CD14-positive monocyte (primary cell): ENCODE results near the gene SHLD1. TPM values are rescaled to one million over a fixed set of nuclear protein-coding genes. Genes with fewer than 3 reads are reported as not detected.

Experiments
- DNase-seq, 3 donors: peaks; one replicate each; pipeline ENCODE4 v3.0.0-alpha.2; 2011 to 2022
- H2AFZ ChIP-seq: 2 replicates; pipeline ENCODE4 v1.6.0; 2012; ENCODE audit warnings: mild to moderate bottlenecking, low read depth, low read length, inconsistent platforms; ENCODE audit not compliant: insufficient read depth, poor library complexity, severe bottlenecking
- H3K27ac ChIP-seq, 2 donors: 1 replicate in 1 of 2; 2 replicates in 1 of 2; pipeline ENCODE4 v1.5.1; 2012 to 2013; ENCODE audit warnings: low read length in 2 of 2, control low read depth in 1 of 2, inconsistent platforms in 1 of 2, low read depth in 1 of 2, mild to moderate bottlenecking in 1 of 2
- H3K27me3 ChIP-seq, 2 donors: one replicate each; pipeline versions ENCODE4 v1.6.0 to v1.6.1; 2011 to 2013; ENCODE audit warnings: low read length in 2 of 2; ENCODE audit not compliant: control insufficient read depth in 2 of 2, insufficient read depth in 2 of 2
- H3K36me3 ChIP-seq, 2 donors: replicated peaks in 1 of 2; 1 replicate in 1 of 2; 2 replicates in 1 of 2; pipeline versions ENCODE4 v1.5.1 to v1.6.1; 2012 to 2013; ENCODE audit warnings: low read length in 2 of 2, control low read depth in 1 of 2, inconsistent platforms in 1 of 2, mild to moderate bottlenecking in 1 of 2; ENCODE audit not compliant: insufficient read depth in 2 of 2, control insufficient read depth in 1 of 2
- H3K4me1 ChIP-seq, 2 donors: 1 replicate in 1 of 2; 2 replicates in 1 of 2; pipeline versions ENCODE4 v1.5.1 to v1.6.1; 2012 to 2013; ENCODE audit warnings: low read length in 2 of 2, control low read depth in 1 of 2, inconsistent platforms in 1 of 2, mild to moderate bottlenecking in 1 of 2, moderate library complexity in 1 of 2; ENCODE audit not compliant: insufficient read depth in 2 of 2, control insufficient read depth in 1 of 2
- H3K4me2 ChIP-seq: replicated peaks from 2 replicates; pipeline ENCODE3; 2012; ENCODE audit warnings: low read length, moderate library complexity, mild to moderate bottlenecking; ENCODE audit not compliant: poor library complexity, severe bottlenecking; ENCODE audit errors: extremely low read depth
- H3K4me3 ChIP-seq, 3 experiments: fragments of 200-600 bp in 1 of 3; sonication (generic) in 1 of 3; replicated peaks in 1 of 3; 1 replicate in 2 of 3; 2 replicates in 1 of 3; pipeline ENCODE4 v1.5.1; 2011 to 2013; ENCODE audit warnings: low read length in 3 of 3, mild to moderate bottlenecking in 3 of 3, control low read depth in 2 of 3, low read depth in 2 of 3, inconsistent platforms in 1 of 3, moderate library complexity in 1 of 3
- H3K79me2 ChIP-seq: 2 replicates; pipeline ENCODE4 v1.6.0; 2012; ENCODE audit warnings: mild to moderate bottlenecking, control low read depth, inconsistent platforms, low read length, moderate library complexity; ENCODE audit not compliant: insufficient read depth
- H3K9ac ChIP-seq: 2 replicates; pipeline ENCODE4 v1.6.0; 2017; ENCODE audit warnings: low read length, mild to moderate bottlenecking; ENCODE audit not compliant: insufficient read depth, poor library complexity, severe bottlenecking
- H3K9me3 ChIP-seq, 2 donors: replicated peaks in 1 of 2; 1 replicate in 1 of 2; 2 replicates in 1 of 2; pipeline versions ENCODE4 v1.5.1 to v1.6.1; 2012 to 2013; ENCODE audit warnings: low read length in 2 of 2, control low read depth in 1 of 2; ENCODE audit not compliant: control insufficient read depth in 1 of 2, insufficient read depth in 1 of 2
- H4K20me1 ChIP-seq: 2 replicates; pipeline ENCODE4 v1.6.0; 2012; ENCODE audit warnings: mild to moderate bottlenecking, low read length, control low read depth, moderate library complexity; ENCODE audit not compliant: insufficient read depth
- H3K27ac Mint-ChIP-seq, 7 donors: one replicate each; pipeline ENCODE4 v1.8.0; 2020; ENCODE audit warnings: mild to moderate bottlenecking in 7 of 7, mixed read lengths in 7 of 7, moderate library complexity in 6 of 7, inconsistent platforms in 2 of 7
- H3K27me3 Mint-ChIP-seq, 3 donors: one replicate each; pipeline ENCODE4 v1.8.0; 2021 to 2022; ENCODE audit warnings: low read depth in 3 of 3, mild to moderate bottlenecking in 3 of 3, mixed read lengths in 3 of 3, moderate library complexity in 3 of 3, inconsistent platforms in 1 of 3
- H3K36me3 Mint-ChIP-seq, 2 donors: one replicate each; pipeline ENCODE4 v1.8.0; 2020; ENCODE audit warnings: mixed read lengths in 2 of 2, inconsistent platforms in 1 of 2, mild to moderate bottlenecking in 1 of 2
- H3K4me1 Mint-ChIP-seq: one replicate; pipeline ENCODE4 v1.8.0; 2020; ENCODE audit warnings: mild to moderate bottlenecking, mixed read lengths
- H3K4me3 Mint-ChIP-seq, 2 donors: one replicate each; pipeline ENCODE4 v1.8.0; 2020; ENCODE audit warnings: mild to moderate bottlenecking in 2 of 2, mixed read lengths in 2 of 2, moderate library complexity in 1 of 2
- H3K9me3 Mint-ChIP-seq, 7 donors: one replicate each; pipeline ENCODE4 v1.8.0; 2020 to 2022; ENCODE audit warnings: mixed read lengths in 7 of 7, mild to moderate bottlenecking in 6 of 7, moderate library complexity in 6 of 7, inconsistent platforms in 2 of 7
- CTCF ChIP-seq: fragments of 200-600 bp; IDR thresholded peaks from one replicate; pipeline ENCODE4 v1.8.0; 2022; ENCODE audit warnings: antibody characterized with exemption, mild to moderate bottlenecking
- WGBS: methylation state at CpG from one replicate; pipeline ENCODE4 v1.1.5; 2013; ENCODE audit warnings: missing lambda C conversion rate; ENCODE audit not compliant: insufficient coverage; 5-methylcytosine and 5-hydroxymethylcytosine counted together
- intact Hi-C, 2 donors: fragments of 100-400 bp; cut with micrococcal nuclease; formaldehyde crosslinking; loops; one replicate each; pipeline versions ENCODE4 v1.15.0 to v1.15.1; 2023
- polyA plus RNA-seq, 3 donors: library from polyadenylated mRNA; depleted of rRNA in 1 of 3; unstranded in 2 of 3; stranded (reverse) in 1 of 3; fragments of 300-500 nt in 2 of 3; fragments of >200 nt in 1 of 3; fragmentation: Illumina TruSeq in 2 of 3; gene quantifications; 1 replicate in 2 of 3; 2 replicates in 1 of 3; pipeline ENCODE4 v1.2.3, GENCODE V29; 2012 to 2021

The SHLD1 gene
- polyA plus RNA-seq, 3 donors = 8.3 to 12.7 (median 11.5) TPM

DNA sequence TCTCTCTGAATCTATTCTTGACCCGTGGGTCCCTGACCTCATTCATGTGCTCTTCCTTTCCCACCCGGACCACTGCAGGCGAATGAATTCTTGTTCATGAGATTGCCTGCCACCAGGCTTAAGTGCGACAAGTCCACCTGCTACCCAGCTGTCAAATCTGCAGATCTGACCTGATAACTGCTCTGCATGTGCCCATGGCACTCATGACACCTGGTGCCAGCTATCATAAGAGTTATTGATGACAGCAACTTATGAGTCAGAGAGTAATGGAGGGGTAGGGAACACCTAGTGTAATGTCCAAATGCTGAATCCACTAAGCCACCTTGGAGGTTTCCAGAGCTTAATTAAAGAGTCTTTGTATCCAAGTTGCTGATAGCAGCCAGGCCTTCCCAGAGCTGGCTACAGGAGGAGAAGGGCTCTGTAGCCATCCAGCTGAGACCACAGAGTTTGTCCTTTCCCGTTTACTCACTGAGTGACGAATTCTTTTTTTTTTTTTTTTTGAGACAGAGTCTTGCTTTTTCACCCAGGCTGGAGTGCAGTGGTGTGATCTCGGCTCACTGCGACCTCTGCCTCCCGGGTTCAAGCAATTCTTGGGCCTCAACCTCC lies 17.4 kb downstream of the SHLD1 start:
- no peak for DNase-seq
- Mint-ChIP-seq H3K4me3 (no peak overlapping the region), H3K36me3 (peaks cover 16 to 44% of the 10 kb centered on the region in 2 donors), H3K4me1 (peaks cover 22% of the 10 kb centered on the region), H3K27ac (no peak overlapping the region), H3K27me3 (no peaks in the 10 kb centered on the region), H3K9me3 (no peaks in the 10 kb centered on the region)
- H3K27ac ChIP-seq = no peak overlapping the region
- no peak overlapping the region for H3K4me2 ChIP-seq
- H3K9me3 ChIP-seq = no peaks in the 10 kb centered on the region
- H3K36me3 ChIP-seq = peaks cover 4 to 7% of the 10 kb centered on the region in 2 donors
- TF ChIP-seq CTCF = no peak
- H3K4me3 ChIP-seq = no peak overlapping the region
- H3K27me3 ChIP-seq = no peaks in the 10 kb centered on the region
- 100% methylated on average over 5 of the region's 9 CpGs for WGBS
- peaks cover 20% of the 10 kb centered on the region for H3K79me2 ChIP-seq
- H3K9ac ChIP-seq = no peak overlapping the region
- peaks cover 16 to 19% of the 10 kb centered on the region in 2 donors for H3K4me1 ChIP-seq
- H2AFZ ChIP-seq = no peak overlapping the region
- no peaks in the 10 kb centered on the region for H4K20me1 ChIP-seq
- intact Hi-C loops = no loop called here

- Histone ChIP-seq H3K36me3 (peaks cover 12 to 34% of the 10 kb centered on the region in 2 donors), H3K27me3 (no peaks in the 10 kb centered on the region), H3K4me1 (peaks cover 16 to 19% of the 10 kb centered on the region in 2 donors), H3K79me2 (peaks cover 20% of the 10 kb centered on the region), H3K27ac (peak overlapping the region in 1 of 2 donors; percentile 61), H2AFZ (no peak overlapping the region), H4K20me1 (no peaks in the 10 kb centered on the region), H3K4me2 (peak overlapping the region; percentile 12), H3K9ac (no peak overlapping the region), H3K9me3 (no peaks in the 10 kb centered on the region), H3K4me3 (peak overlapping the region in 1 of 3 experiments; percentile 32)
- TF ChIP-seq CTCF = no peak
- Mint-ChIP-seq H3K36me3 (peaks cover 32 to 57% of the 10 kb centered on the region in 2 donors), H3K9me3 (no peaks in the 10 kb centered on the region), H3K4me3 (peak overlapping the region in 1 of 2 donors; percentile 43), H3K4me1 (peaks cover 28% of the 10 kb centered on the region), H3K27me3 (no peaks in the 10 kb centered on the region), H3K27ac (peak overlapping the region in 5 of 7 donors; percentile 1 to 48 (median 9))
- 100% methylated on average over 2 of the region's 3 CpGs for WGBS
- DNase-seq = peak; percentile 30 to 55 (median 45)
- intact Hi-C loops = loop anchor here in 1 of 2 donors (10.0 kb wide), 1 partner anchor 176 kb away; no protein-coding TSS in a partner anchor
Observed at GRCh38 chr20:5770231-5770986, 20.2 kb downstream of the SHLD1 start.
